NCI-H187 (cell line): ENCODE data around the gene DEXI.

ENCODE experiments used
- DNase-seq, 2 experiments: peaks; one replicate each; lab custom pipeline; 2025; lab: John Stamatoyannopoulos, UW

The DEXI gene

GRCh38 chr16:10941127-10941933 is 938 bp downstream of the DEXI start:
- DNase-seq, result no peak

- no peak for DNase-seq
Measured at GRCh38 chr16:10940501-10941079, 1.7 kb downstream of the DEXI start.

DNA sequence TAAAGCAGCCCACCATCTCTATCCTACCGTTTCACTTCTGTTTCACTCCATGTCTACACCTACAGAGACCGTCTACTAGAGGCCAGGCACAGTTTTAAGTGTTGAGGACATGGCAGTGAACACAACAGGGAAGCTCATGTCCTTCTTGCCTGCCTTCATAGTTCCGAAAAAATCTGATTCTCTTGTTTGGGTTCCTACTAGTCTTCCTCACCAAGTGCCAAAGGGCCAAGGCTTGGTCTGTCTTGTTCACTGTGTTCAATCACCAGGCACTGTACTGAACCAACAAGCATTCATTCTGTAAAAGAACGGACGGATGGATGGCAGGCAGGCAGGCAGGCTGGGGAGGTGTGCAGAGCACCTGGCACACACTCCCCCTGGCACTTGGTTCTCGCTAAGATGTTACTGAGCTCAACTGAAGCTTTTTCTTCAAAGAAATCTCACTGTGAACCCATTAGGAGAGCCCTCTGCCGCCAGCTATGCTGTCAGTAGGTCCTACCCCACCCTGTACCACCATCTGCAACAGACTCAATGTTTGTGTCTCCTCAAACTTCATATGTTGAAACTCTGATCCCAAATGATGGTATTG is 2.5 kb downstream of the DEXI start:
- no peak for DNase-seq

DNA sequence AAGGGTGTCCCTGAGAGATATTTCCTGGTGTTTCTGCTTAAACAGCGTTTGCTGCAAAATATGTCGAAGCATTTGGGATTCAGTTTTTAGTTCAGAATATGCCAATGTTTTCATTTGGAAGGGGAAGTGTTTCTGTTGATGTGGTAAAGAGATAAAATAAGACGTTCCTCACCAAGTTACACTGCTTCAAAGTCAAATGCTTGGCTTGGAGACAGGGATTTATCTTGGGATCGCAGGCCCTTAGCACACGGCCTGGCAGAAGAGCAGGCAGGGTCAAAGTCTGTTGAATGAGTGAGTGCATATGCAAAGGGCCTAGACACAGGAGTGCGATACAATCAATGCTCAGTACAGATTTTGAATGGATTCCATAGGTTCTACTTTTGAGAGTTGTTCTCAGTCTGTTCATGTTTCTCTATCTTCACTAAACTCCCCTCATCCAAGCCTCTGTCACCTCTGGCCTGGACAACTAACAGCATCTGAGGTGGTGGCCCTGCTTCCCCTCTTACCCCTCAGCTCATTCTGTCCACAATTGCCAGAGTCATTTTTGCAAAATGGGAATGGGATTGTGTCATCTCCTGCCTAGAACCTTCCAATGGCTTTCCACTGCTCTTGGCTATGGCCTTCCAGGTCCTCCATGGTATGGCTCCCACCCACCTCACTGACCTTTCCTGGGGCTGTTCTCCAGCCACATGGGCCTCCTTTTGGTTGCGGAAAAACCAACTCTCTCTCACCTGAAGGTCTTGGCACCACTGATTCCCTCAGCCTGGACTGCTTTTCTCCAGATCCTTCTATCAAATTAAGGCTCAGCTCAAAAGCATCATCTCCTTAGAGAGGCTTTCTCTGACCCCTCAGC is 3.2 kb downstream of the DEXI start:
- DNase-seq, result no peak

DNA sequence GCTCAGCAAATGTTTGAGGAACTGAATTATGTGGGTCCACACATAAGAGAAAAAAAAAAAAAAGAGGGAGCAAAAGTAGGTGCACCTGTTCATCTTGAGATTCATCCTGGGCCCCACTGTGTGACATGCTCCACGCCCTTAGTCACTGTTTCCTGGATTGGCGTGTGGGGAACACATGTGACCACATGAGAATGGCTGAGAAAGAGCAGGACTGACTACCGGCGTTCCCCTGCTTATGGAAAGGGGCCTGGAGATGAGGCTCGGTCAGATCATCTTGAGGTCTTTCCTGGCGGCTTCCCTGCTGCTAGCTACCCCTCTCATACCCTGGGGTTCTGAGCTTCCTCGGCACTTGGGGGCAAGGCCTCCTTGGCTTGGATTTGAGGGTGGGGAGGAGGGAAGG is 3.9 kb downstream of the DEXI start:
- no peak for DNase-seq

GRCh38 chr16:10937068-10937859 is 5.0 kb downstream of the DEXI start:
- no peak for DNase-seq

GRCh38 chr16:10936272-10936984 is 5.8 kb downstream of the DEXI start:
- no peak for DNase-seq

DNA sequence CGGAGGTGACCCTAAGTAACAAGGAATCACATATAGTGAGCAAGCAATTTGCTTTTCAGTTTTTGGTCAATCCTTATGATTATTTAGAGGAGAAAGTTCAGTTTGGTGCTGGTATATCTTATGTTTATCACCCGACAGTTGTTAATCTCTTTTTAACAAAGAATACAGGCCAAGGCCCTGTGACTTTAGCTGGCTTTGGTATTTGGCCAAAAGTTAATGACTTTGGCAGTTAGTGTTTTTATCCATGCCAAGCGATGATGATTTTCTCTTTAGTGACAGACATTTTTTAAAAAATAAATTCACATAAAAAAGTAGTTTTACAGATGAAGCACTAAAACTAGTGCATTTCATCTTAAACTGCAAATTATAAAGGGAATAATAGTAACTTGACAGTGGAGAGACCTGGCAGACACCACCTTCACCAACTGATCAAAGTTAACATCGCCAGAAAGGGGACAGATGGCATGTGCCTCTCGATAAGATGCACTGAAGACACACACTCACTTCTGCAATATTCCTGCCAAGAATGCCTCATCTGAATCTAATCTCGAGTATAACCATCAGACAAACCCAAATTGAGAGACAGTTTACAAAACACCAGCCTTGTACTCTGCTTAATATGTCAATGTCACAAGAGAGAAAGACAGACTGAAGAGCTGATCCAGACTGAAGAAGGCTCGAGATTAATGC is 6.9 kb downstream of the DEXI start:
- DNase-seq, result no peak

DNA sequence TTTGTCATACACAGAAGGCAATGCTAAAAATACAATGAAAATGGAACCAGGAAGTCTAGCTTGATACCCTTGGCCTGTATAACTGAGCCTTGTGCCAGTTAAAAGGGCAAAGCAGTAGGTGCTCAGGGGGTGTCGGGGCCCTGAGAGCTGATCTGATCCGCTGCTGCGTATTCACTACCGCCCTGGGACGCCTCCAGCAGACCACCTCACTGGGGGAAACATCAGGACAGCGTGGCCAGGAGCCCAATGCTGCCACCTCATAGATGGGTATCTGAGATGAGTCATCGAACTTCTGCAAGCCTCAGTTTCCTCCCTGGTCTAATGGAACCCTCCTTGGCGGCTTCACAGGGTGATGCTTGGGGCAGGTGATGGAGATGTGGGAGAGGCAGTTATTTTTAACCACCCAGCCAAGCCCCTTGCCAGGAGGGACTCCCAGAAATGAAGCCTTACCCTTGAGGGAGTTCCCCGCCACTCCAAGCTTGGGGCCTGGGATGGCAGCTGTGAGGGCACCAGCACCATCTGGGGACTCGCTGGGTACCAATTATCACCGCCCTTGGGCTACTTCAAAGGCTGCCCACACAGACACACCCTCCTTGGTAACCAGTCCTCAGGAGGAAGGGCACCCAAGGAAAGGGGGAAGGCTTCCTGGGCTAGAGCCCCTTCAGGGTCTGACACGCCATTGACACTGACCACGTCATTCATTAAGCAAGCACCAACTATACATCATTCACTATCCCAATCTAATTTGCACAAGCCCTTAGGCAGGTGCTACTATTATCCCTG is 7.8 kb downstream of the DEXI start:
- DNase-seq, result no peak

GRCh38 chr16:10933865-10934264 is 8.4 kb downstream of the DEXI start:
- no peak for DNase-seq

- DNase-seq, result no peak
Measured at GRCh38 chr16:10932959-10933710, 9.1 kb downstream of the DEXI start.

GRCh38 chr16:10931977-10932632 is 10.2 kb downstream of the DEXI start:
- DNase-seq, result no peak

- DNase-seq, result no peak
Measured at GRCh38 chr16:10931134-10931533, 11.1 kb downstream of the DEXI start.

- peak in 1 of 2 experiments; percentile 25 for DNase-seq
Measured at GRCh38 chr16:10930755-10931093, 11.5 kb downstream of the DEXI start.

DNA sequence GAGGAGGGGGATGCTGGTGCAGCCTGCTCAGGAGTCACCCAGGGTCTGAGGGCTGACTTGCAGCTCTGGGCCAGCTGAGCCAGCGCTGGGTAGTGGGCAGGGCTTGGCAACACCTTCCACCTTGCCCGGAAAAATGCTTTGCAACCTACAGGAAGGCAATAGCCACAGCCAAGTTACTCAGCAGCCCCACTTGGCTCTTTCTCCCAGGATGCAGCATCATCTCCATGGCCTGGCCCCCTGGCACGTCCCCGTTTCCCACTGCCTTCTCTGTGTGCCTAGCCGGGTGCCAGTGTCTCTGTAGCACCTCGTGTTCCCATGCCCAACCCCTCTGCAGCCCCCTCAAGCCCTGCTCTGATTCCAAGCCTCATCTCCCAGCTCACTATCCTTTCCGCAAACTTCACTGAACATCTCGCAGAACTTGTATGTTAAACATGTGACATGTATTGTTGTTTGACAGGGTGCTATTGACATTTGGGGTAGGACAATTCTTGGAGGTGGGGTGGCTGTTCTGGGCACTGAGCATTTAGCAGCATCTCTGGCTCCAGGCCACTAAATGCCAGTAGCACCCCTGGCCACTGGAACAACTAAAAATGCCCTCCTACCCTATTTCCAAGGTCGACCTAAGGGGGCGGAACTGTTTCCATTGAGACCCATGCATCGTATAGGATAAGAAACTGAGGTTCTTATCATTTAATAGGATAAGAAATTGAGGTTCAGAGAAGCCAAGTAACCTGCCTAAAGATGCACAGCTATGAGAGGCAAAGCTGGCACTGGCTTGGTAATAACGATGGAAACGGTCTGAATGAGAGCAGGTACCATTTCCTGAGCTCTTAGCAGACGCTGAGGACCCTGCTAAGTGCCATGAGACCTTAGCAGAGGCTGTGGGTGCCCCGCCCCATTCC is 12.2 kb downstream of the DEXI start:
- DNase-seq, result no peak

- DNase-seq, result peak; percentile 55
Measured at GRCh38 chr16:10929097-10929496, 13.2 kb downstream of the DEXI start.

DNA sequence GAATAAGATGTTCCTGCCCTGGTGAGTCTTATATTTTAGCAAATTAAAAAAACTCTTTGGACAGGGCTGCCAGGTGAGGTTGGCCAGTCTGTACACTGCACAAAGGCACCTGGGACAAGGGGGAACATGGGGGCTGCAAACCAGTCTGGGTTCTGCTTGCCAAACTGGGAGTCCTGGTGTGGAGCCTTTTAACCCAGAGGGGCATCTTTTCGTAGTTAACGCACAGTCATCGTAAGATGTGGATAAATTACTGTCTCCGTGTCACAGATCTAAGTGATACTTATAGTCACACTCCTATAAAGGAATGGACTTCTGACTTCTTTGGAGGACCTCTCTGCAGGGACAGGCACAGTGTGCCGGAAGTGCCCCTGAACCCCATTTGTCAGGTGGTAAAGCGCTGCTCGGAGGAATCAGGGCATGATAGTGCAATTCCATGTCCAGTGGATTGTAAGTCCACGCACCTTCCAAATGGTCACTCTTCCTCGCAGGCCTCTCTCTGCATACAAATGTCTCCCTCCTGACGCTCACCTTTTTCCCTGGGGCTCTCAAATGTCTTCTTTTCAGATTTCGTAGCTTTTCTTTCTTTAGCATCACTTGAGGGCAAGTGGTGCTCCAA is 14.7 kb downstream of the DEXI start:
- no peak for DNase-seq
